ENCODE data around the gene ZNF174.
A peak's percentile ranks its signal among the peaks of the same experiment; 100 is the strongest.

The ZNF174 gene

DNA sequence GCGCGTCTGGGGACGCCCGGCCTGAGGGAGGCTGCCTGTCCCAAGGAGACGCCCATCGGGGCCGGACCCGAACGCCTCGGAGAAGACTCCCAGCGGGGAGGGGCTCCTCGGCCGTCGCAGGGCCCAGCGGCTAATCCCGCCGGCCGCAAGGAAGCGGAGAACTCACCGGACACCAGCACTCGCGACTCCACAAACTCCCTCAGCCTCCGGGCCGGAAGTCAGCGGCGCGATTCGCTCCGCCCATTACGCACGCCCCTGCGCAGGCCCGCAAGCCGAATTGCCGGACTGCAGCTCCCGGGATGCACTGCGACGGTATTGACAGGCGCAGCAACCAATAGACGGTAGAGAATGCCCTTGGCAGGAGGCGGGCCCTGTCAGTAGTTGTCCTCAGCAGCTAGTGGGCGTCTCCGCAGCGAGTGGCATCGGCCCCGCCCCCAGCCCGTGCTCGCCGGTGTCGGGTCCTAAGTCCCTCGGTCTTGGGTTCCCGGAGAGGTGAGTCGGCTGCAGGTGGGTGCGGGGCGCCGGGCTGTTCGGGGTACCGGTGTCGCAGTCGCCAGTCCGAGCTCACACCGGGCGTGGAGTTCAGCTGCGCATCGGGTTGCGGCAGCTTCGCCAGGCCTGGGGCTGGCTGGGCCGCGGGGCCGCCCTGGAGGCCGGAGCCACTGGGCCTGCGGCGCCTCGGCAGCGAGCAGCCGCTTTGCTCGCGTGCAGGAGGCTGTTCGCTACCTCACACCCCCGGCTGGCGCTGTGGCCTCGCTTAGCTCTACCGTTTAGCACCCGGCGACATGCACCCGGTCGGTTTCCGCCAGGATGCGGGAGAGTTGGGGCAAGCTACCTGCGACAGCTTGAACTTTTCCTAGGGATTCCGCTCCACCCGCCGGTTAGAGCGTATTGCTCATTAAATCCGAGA lies at the start of gene ZNF174, which contains the start of gene ZSCAN32:
Gene ZNF174, plus strand, starts transcription at position 437 of the 910 bp plus-strand sequence. CDS start 790 bp downstream, outside the sequence.
Gene ZSCAN32, minus strand, starts transcription at position 226 of the 910 bp plus-strand sequence. CDS start 3,447 bp downstream, outside the sequence.
- DNase-seq: peak; percentile 99

GRCh38 chr16:3355589-3355988 lies 45.4 kb upstream of the ZNF174 start, which contains the start of gene OR2C1:
Gene OR2C1 (plus strand): TSS chr16:3355889. CDS start chr16:3355941, 52 bp downstream.
- DNase-seq: no peak

DNA sequence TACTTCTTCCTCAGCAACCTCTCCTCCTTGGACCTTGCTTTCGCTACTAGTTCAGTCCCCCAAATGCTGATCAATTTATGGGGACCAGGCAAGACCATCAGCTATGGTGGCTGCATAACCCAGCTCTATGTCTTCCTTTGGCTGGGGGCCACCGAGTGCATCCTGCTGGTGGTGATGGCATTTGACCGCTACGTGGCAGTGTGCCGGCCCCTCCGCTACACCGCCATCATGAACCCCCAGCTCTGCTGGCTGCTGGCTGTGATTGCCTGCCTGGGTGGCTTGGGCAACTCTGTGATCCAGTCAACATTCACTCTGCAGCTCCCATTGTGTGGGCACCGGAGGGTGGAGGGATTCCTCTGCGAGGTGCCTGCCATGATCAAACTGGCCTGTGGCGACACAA lies 44.9 kb upstream of the ZNF174 start:
- DNase-seq: no peak

DNA sequence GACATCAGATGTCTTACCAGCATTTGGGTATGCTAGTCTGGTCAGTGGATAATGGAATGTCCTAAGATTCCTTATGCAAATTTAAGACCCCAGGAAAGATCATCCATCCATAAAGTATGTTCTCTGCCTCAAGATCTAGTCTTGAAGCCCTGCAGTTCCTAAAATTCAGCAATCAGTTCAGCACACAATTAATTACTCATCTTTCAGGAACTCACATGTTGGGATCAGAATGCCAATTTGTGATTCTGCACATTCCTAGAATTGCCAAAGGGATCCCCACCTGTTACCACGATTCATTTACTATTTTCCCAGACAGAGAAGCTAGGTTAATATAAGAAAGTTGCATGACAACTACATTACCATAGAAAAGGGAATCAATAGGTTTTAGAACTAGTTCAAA lies 42.1 kb upstream of the ZNF174 start:
- DNase-seq: no peak

- DNase-seq: no peak
Observed at GRCh38 chr16:3362931-3363330, 38.1 kb upstream of the ZNF174 start.

DNA sequence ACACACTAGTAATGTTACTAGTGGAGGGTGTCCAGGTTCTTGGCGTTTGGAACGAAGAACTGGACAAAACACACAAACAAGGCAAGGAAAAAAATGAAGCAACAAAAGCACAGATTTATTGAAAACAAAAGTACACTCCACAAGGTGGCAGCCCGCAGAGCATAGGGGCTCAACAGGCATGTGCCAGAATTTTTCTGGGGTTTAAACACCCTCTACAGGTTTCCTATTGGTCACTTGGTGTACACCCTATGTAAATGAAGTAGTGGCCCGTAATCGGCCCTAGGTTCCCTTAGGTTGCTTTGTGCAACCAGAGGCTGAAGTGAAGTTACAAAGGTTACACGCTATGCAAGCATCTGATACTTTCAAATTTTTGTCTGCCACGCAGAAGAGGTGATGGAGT lies 37.2 kb upstream of the ZNF174 start:
- DNase-seq: no peak

DNA sequence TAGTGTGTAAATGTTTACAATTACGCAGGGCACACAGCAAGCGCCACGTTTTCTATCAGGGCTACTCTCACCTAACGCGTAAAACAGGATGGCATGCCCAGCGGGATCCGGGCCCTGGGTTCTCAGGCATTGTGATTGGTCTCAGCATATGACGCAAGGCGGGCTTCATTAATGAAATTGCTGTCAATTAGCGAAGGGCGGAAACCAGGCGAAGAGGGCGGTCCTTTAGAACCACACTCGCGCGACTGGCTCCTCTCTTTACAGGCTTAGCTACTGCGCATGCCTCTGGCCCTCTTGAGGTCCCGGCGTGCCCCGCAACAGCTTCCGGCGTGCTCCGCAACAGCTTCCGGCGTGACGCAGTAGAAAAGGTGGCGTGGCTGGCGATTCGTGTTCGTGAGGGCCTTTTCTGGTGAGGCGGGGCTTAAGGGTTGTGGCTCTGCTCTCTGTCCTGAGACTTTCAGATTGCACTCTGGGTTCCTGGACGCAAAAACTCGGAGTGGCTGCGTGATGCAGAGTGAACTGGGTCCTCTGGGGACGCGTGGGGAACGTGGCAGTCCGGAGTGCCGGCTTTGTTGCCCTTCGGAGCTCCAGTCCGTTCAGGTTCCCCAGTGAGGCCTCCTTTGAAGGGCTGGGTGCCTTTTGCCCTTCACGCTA lies 36.1 kb upstream of the ZNF174 start:
- DNase-seq: no peak

- no peak for DNase-seq
Observed at GRCh38 chr16:3369073-3369472, 31.9 kb upstream of the ZNF174 start.

- no peak for DNase-seq
Observed at GRCh38 chr16:3375680-3376079, 25.3 kb upstream of the ZNF174 start.

GRCh38 chr16:3377917-3378316 lies 23.1 kb upstream of the ZNF174 start:
- DNase-seq: no peak

- DNase-seq: no peak
Observed at GRCh38 chr16:3383045-3383448, 18.0 kb upstream of the ZNF174 start.

- no peak for DNase-seq
Observed at GRCh38 chr16:3388325-3388724, 12.7 kb upstream of the ZNF174 start.

- no peak for DNase-seq
Observed at GRCh38 chr16:3389663-3390338, 11.2 kb upstream of the ZNF174 start.

DNA sequence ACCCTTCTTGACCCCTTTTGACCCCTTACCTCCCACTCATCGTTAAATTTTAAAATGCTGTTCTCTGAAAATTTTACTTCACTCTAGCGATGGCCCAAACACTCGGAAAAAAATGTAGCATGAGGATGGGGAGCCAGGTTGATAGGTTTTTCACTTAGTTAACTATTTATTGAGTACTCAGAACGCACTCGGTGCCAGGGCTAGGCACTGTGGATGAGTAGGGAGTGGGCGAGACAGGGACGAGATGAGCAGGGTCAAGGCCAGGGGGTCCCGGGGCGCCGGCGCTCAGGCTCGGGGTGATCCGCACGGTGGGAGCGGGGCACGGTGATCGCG lies 603 bp upstream of the ZNF174 start:
- no peak for DNase-seq

- DNase-seq: no peak
Observed at GRCh38 chr16:3401719-3402397, 843 bp downstream of the ZNF174 start.

DNA sequence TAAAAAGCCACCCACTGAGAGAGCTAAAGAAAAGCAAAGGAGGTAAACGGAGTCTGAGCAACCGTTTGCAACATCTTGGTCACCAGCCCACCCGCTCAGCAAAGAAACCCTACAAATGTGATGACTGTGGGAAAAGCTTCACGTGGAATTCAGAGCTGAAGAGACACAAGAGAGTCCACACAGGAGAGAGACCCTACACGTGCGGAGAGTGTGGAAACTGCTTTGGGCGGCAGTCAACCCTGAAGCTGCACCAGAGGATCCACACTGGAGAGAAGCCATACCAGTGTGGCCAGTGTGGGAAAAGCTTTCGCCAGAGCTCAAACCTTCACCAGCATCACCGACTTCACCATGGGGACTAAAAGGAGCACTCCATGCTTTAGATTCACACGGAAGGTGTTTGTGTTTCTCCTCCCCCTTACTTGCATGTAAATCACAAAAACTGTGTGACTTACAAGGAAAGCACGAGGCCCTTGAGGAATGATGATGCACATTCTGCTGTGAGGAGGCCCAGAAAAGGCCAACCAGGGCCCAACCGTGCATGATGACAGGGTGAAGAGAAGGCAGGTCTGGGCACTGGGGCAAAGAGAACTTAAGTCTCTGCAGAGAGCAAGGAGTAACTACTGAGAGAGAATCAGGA lies 7.7 kb downstream of the ZNF174 start:
- no peak for DNase-seq

- DNase-seq: no peak
Observed at GRCh38 chr16:3413730-3414379, 12.8 kb downstream of the ZNF174 start.

GRCh38 chr16:3431779-3432219 lies 30.8 kb downstream of the ZNF174 start:
- no peak for DNase-seq

- no peak for DNase-seq
Observed at GRCh38 chr16:3434373-3434772, 33.4 kb downstream of the ZNF174 start.

GRCh38 chr16:3439637-3440036 lies 38.6 kb downstream of the ZNF174 start:
- DNase-seq: no peak

DNA sequence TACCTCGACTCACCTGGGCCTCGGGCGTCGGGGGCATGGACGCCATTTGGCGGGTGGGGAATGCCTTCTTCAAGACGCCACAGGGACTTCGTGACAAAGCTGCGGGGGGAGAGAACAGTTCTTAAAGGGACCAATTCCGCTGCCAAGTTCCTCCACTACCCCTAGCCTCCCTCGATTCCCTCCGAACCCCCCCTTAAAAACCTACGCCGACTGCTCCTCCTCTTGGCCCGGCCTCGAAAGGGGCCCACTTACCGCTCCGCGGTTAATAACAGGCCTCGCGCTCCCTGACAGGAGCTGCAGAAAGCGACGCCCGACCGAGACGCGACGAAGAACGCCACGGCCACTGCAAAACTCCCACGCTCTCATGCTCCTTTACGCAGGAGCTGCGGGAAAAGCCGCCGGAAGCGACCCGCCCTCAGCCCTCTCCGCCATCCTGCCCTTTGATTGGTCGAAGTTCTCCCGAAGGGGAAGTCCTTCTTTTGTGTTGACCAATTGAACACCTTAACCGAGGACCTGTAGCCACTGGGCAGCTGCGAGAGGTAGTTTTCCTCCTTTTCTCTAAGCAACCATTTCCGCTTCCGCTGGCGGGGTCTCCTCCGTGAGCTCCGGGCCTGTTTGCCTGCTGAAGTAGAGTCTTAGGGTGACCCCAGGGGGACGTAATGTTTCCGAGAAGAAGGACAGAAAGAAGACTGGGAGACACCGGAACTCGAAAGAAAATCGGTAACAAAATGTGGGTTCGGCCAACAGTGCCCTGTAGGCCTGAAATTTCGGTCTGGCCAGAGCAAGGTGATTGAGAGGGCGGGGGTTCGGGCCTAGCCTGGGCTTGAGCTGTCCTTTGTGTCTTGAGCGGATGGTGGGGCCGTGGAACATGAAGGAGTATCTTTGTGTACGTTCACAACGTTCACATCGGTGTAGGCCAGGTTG lies 42.4 kb downstream of the ZNF174 start, which contains the start of the genes NAA60 and ZNF597:
Gene NAA60, plus strand, starts transcription at position 573 of the 924 bp plus-strand sequence. CDS start 32,548 bp downstream, outside the sequence.
Gene ZNF597, minus strand, starts transcription at position 397 of the 924 bp plus-strand sequence. Its CDS starts 351 bp downstream, at position 46.
- peak; percentile 73 for DNase-seq

Data from NK-92 treated with Interleukin-12 subunit alpha and Interleukin-12 subunit beta, amount 100 ng/mL, for 24 hours (cell line).